B cell (primary cell): ENCODE results near the gene ADCY3. TPM values are rescaled to one million over a fixed set of nuclear protein-coding genes. Genes with fewer than 3 reads are reported as not detected.

Experiments used
- ATAC-seq: fragments of 200-7000 bp; cut with Tn5 transposase; one replicate; pipeline ENCODE4 v1.10.0; 2021; ENCODE audit warnings: low read depth, mild to moderate bottlenecking, moderate number of reproducible peaks, moderate library complexity
- CTCF ChIA-PET: fragments of 350-600 bp; sonication (Branson Sonifier 250); formaldehyde crosslinking; loops from one replicate; lab custom pipeline; 2021; ENCODE audit warnings: antibody characterized with exemption, inconsistent platforms; lab: Charles Lee
- POLR2A ChIA-PET: fragments of 350-600 bp; sonication (Branson Sonifier 250); formaldehyde crosslinking; loops from one replicate; lab custom pipeline; 2021; ENCODE audit warnings: antibody characterized with exemption; lab: Charles Lee
- DNase-seq: peaks from one replicate; pipeline ENCODE4 v3.0.0; 2013
- H2AFZ ChIP-seq: 2 replicates; pipeline ENCODE4 v1.6.1; 2012; ENCODE audit warnings: mild to moderate bottlenecking, low read depth, low read length; ENCODE audit not compliant: insufficient read depth, poor library complexity, severe bottlenecking
- H3K27ac ChIP-seq, 2 donors: 1 replicate in 1 of 2; 2 replicates in 1 of 2; pipeline ENCODE4 v1.5.1; 2012 to 2013; ENCODE audit warnings: low read length in 2 of 2, mild to moderate bottlenecking in 2 of 2, moderate library complexity in 1 of 2
- H3K27me3 ChIP-seq, 4 experiments: fragments of 200-600 bp in 1 of 4; sonication (generic) in 1 of 4; replicated peaks in 1 of 4; 1 replicate in 2 of 4; 2 replicates in 2 of 4; pipeline versions ENCODE4 v1.6.1 to v1.7.0; 2013 to 2016; ENCODE audit warnings: low read length in 3 of 4, mild to moderate bottlenecking in 2 of 4, mixed read lengths in 1 of 4, moderate library complexity in 1 of 4; ENCODE audit not compliant: insufficient read depth in 4 of 4, control insufficient read depth in 3 of 4; ENCODE audit errors: control extremely low read depth in 1 of 4
- H3K36me3 ChIP-seq, 2 experiments: replicated peaks in 1 of 2; 1 replicate in 1 of 2; 2 replicates in 1 of 2; pipeline versions ENCODE4 v1.6.1 to v1.7.1; 2013; ENCODE audit warnings: low read length in 1 of 2; ENCODE audit not compliant: insufficient read depth in 2 of 2, control insufficient read depth in 1 of 2; ENCODE audit errors: control extremely low read depth in 1 of 2, extremely low read depth in 1 of 2
- H3K4me1 ChIP-seq, 2 donors: fragments of 200-600 bp in 1 of 2; sonication (generic) in 1 of 2; 1 replicate in 1 of 2; 2 replicates in 1 of 2; pipeline versions ENCODE4 v1.5.1 to v1.6.1; 2013 to 2017; ENCODE audit warnings: low read length in 2 of 2; ENCODE audit not compliant: control insufficient read depth in 2 of 2, insufficient read depth in 2 of 2
- H3K4me2 ChIP-seq: replicated peaks from 2 replicates; pipeline ENCODE3; 2012; ENCODE audit warnings: mild to moderate bottlenecking, low read depth, low read length; ENCODE audit not compliant: poor library complexity, severe bottlenecking
- H3K4me3 ChIP-seq, 5 experiments: fragments of 200-600 bp in 1 of 5; sonication (generic) in 1 of 5; 1 replicate in 3 of 5; 2 replicates in 2 of 5; pipeline versions ENCODE4 v1.5.1 to v1.7.0; 2011 to 2016; ENCODE audit warnings: low read length in 4 of 5, mild to moderate bottlenecking in 4 of 5, low read depth in 2 of 5, control low read depth in 1 of 5, moderate library complexity in 1 of 5; ENCODE audit not compliant: insufficient read depth in 1 of 5; ENCODE audit errors: control extremely low read depth in 1 of 5, extremely low read depth in 1 of 5
- H3K79me2 ChIP-seq: fragments of 200-600 bp; sonication (generic); one replicate; pipeline ENCODE4 v1.6.0; 2016; ENCODE audit warnings: low read length; ENCODE audit not compliant: control insufficient read depth, insufficient read depth
- H3K9ac ChIP-seq: fragments of 200-600 bp; sonication (generic); 2 replicates; pipeline ENCODE4 v1.6.1; 2017; ENCODE audit warnings: mild to moderate bottlenecking, low read length, moderate library complexity
- H3K9me3 ChIP-seq, 3 donors: one replicate each; pipeline versions ENCODE4 v1.6.1 to v1.7.1; 2013; ENCODE audit warnings: low read length in 2 of 3; ENCODE audit not compliant: control insufficient read depth in 2 of 3, insufficient read depth in 1 of 3; ENCODE audit errors: control extremely low read depth in 1 of 3
- H4K20me1 ChIP-seq: 2 replicates; pipeline ENCODE4 v1.6.0; 2012; ENCODE audit warnings: mild to moderate bottlenecking, low read length; ENCODE audit not compliant: insufficient read depth, control insufficient read depth, poor library complexity, severe bottlenecking
- H3K27ac Mint-ChIP-seq: one replicate; pipeline ENCODE4 v1.8.0; 2021; ENCODE audit warnings: mixed read lengths
- H3K27me3 Mint-ChIP-seq: one replicate; pipeline ENCODE4 v1.8.0; 2021; ENCODE audit warnings: mixed read lengths
- H3K4me1 Mint-ChIP-seq: one replicate; pipeline ENCODE4 v1.8.0; 2021; ENCODE audit warnings: mixed read lengths
- H3K4me3 Mint-ChIP-seq: one replicate; pipeline ENCODE4 v1.8.0; 2021; ENCODE audit warnings: mixed read lengths
- H3K9me3 Mint-ChIP-seq: one replicate; pipeline ENCODE4 v1.8.0; 2022; ENCODE audit warnings: mixed read lengths; ENCODE audit not compliant: insufficient read depth
- EZH2 ChIP-seq: IDR thresholded peaks from 2 replicates; pipeline ENCODE4 v1.6.1; 2012; ENCODE audit warnings: borderline replicate concordance, low read depth, mild to moderate bottlenecking, moderate library complexity, low read length; ENCODE audit not compliant: insufficient read depth, poor library complexity, severe bottlenecking
- WGBS: methylation state at CpG from one replicate; pipeline ENCODE4 v1.1.5; 2013; ENCODE audit warnings: missing lambda C conversion rate; ENCODE audit not compliant: insufficient coverage; 5-methylcytosine and 5-hydroxymethylcytosine counted together
- intact Hi-C: fragments of 100-400 bp; cut with micrococcal nuclease; formaldehyde crosslinking; loops from one replicate; pipeline ENCODE4 v1.10.0; 2022
- polyA plus RNA-seq: library from polyadenylated mRNA; depleted of rRNA; stranded (reverse); fragments of >200 nt; gene quantifications from 2 replicates; pipeline ENCODE4 v1.2.3, GENCODE V29; 2012
- total RNA-seq, 2 donors: library from RNA; stranded (reverse); fragments of 120-200 nt in 1 of 2; gene quantifications; 1 replicate in 1 of 2; 2 replicates in 1 of 2; pipeline versions ENCODE4 v1.2.3 to v1.2.4, GENCODE V29; 2013 to 2022
- TF ChIP-seq, protein P1 (sequence below): fragments of 200-600 bp; IDR thresholded peaks from one replicate; pipeline ENCODE4 v1.8.0; 2022; ENCODE audit warnings: antibody characterized with exemption, mild to moderate bottlenecking

The ADCY3 gene
- total and polyA plus RNA-seq, 2 donors (not counting 1 experiment from before 2014, with no cell fraction given), result 48.4 to 73.0 TPM

DNA sequence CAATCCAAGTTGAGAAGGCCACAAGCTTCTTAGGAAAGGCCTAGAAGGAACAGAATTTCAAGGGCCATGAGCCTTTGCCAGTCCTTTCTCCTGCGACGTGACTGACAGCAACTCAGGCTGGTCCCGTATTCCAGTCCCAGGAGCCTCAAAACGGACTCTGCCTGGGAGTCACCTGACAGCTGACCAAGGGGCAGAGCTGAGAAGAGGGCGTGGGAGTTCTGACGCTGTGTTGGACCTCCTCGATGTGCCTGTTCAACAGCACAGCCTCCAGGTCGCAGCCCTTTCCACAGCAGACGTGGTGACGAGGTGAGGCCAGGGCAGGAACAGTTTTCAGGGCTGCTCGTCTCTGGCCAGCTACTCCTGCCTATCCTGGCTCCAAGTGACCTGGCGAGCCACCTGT, 89.3 kb downstream of the ADCY3 start:
- Mint-ChIP-seq H3K9me3 (no peaks in the 10 kb centered on the region), H3K4me3 (no peak overlapping the region), H3K27ac (no peak overlapping the region), H3K4me1 (no peaks in the 10 kb centered on the region), H3K27me3 (no peaks in the 10 kb centered on the region)
- no peak overlapping the region for H2AFZ ChIP-seq
- intact Hi-C loops, result no loop called here
- no peaks in the 10 kb centered on the region for H4K20me1 ChIP-seq
- no peak overlapping the region for H3K4me3 ChIP-seq
- DNase-seq (no peak), ATAC-seq (no peak)
- H3K79me2 ChIP-seq, result no peaks in the 10 kb centered on the region
- ChIA-PET CTCF (interaction anchor here (0.6 to 10.8 kb wide), 6 partner anchors 298 to 1007 kb away, joined by 3 to 267 read pairs (median 5); no protein-coding TSS in a partner anchor), POLR2A (no interaction called here)
- no peaks in the 10 kb centered on the region for H3K27me3 ChIP-seq
- no peaks in the 10 kb centered on the region for H3K9me3 ChIP-seq
- no peak for TF ChIP-seq EZH2
- TF ChIP-seq, protein P1, sequence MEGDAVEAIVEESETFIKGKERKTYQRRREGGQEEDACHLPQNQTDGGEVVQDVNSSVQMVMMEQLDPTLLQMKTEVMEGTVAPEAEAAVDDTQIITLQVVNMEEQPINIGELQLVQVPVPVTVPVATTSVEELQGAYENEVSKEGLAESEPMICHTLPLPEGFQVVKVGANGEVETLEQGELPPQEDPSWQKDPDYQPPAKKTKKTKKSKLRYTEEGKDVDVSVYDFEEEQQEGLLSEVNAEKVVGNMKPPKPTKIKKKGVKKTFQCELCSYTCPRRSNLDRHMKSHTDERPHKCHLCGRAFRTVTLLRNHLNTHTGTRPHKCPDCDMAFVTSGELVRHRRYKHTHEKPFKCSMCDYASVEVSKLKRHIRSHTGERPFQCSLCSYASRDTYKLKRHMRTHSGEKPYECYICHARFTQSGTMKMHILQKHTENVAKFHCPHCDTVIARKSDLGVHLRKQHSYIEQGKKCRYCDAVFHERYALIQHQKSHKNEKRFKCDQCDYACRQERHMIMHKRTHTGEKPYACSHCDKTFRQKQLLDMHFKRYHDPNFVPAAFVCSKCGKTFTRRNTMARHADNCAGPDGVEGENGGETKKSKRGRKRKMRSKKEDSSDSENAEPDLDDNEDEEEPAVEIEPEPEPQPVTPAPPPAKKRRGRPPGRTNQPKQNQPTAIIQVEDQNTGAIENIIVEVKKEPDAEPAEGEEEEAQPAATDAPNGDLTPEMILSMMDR, result no peak
- H3K4me1 ChIP-seq, result peaks cover 0 to 4% of the 10 kb centered on the region in 2 donors
- H3K36me3 ChIP-seq, result peaks cover 1 to 12% of the 10 kb centered on the region in 2 experiments
- 98% methylated on average over 12 of the region's 12 CpGs for WGBS
- no peak overlapping the region for H3K27ac ChIP-seq
- no peak overlapping the region for H3K4me2 ChIP-seq
- H3K9ac ChIP-seq, result no peak overlapping the region

DNA sequence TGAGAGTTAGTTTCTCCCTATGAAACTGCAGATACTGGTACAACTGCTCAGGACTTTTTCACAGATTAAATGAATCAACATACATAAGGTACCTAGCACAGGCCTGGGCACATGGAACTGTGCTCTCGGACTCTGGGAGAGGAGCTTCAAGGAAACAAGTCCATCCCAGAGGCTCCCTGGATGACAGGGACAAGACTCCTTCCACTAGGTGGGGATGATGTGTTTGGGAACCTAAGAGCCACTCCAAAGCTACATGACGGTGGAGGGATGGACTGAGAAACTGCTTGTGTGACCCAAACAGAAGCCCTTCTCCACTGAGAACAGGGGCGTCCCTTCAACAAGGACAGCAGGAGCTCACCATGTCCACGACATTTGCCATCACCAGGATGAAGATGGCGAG, 89.7 kb downstream of the ADCY3 start:
- H3K4me3 Mint-ChIP-seq, result no peak overlapping the region
- H3K36me3 ChIP-seq, result peaks cover 1 to 11% of the 10 kb centered on the region in 2 experiments
- H3K27ac Mint-ChIP-seq, result no peak overlapping the region
- POLR2A ChIA-PET, result no interaction called here
- DNase-seq (no peak), ATAC-seq (no peak)
- 97% methylated on average over 4 of the region's 5 CpGs for WGBS
- no peaks in the 10 kb centered on the region for H4K20me1 ChIP-seq
- H3K79me2 ChIP-seq, result no peaks in the 10 kb centered on the region
- no peak overlapping the region for H3K4me2 ChIP-seq
- H3K4me1 Mint-ChIP-seq, result no peaks in the 10 kb centered on the region
- H3K4me1 ChIP-seq, result peaks cover 0 to 4% of the 10 kb centered on the region in 2 donors
- TF ChIP-seq, protein P1, result no peak
- TF ChIP-seq EZH2, result no peak
- no peak overlapping the region for H3K27ac ChIP-seq
- CTCF ChIA-PET, result interaction anchor here (0.7 to 10.8 kb wide), 5 partner anchors 299 to 421 kb away, joined by 3 to 267 read pairs (median 4); no protein-coding TSS in a partner anchor
- H3K4me3 ChIP-seq, result no peak overlapping the region
- no peak overlapping the region for H2AFZ ChIP-seq
- intact Hi-C loops, result no loop called here
- H3K27me3 ChIP-seq, result no peaks in the 10 kb centered on the region
- no peaks in the 10 kb centered on the region for H3K9me3 Mint-ChIP-seq
- H3K9me3 ChIP-seq, result no peaks in the 10 kb centered on the region
- no peaks in the 10 kb centered on the region for H3K27me3 Mint-ChIP-seq
- no peak overlapping the region for H3K9ac ChIP-seq
